DND-41 (cell line): ENCODE data around the gene PDE1A.

Source experiments
- ATAC-seq: fragments of 200-7000 bp; cut with Tn5 transposase; 3 replicates; pipeline ENCODE4 v1.9.1; 2021; ENCODE audit warnings: low read depth; ENCODE audit not compliant: insufficient read depth
- DNase-seq: peaks from one replicate; pipeline ENCODE4 v3.0.0-alpha.2; 2020
- H2AFZ ChIP-seq: 2 replicates; pipeline ENCODE4 v1.6.0; 2012; ENCODE audit warnings: low read depth, low read length
- H3K27ac ChIP-seq: 2 replicates; pipeline ENCODE4 v1.5.1; 2012; ENCODE audit warnings: low read length, inconsistent platforms
- H3K27me3 ChIP-seq: fragments of 200-600 bp; sonication (generic); 2 replicates; pipeline ENCODE4 v1.6.0; 2012; ENCODE audit warnings: low read length, mild to moderate bottlenecking, inconsistent platforms; ENCODE audit not compliant: insufficient read depth, poor library complexity
- H3K36me3 ChIP-seq: 2 replicates; pipeline ENCODE4 v1.5.1; 2012; ENCODE audit warnings: low read length, inconsistent platforms; ENCODE audit not compliant: insufficient read depth
- H3K4me1 ChIP-seq: 2 replicates; pipeline ENCODE4 v1.5.1; 2012; ENCODE audit warnings: mild to moderate bottlenecking, low read length; ENCODE audit not compliant: insufficient read depth
- H3K4me2 ChIP-seq: 2 replicates; pipeline ENCODE4 v1.6.0; 2012; ENCODE audit warnings: mild to moderate bottlenecking, moderate library complexity, low read length, inconsistent platforms; ENCODE audit not compliant: insufficient read depth
- H3K4me3 ChIP-seq, 2 experiments: fragments of 200-600 bp in 1 of 2; shearing (Covaris generic) in 1 of 2; 2 replicates each; pipeline ENCODE4 v1.5.1; 2012 to 2016; ENCODE audit warnings: inconsistent platforms in 2 of 2, low read length in 2 of 2, mild to moderate bottlenecking in 2 of 2, low read depth in 1 of 2, moderate library complexity in 1 of 2
- H3K79me2 ChIP-seq: 2 replicates; pipeline ENCODE4 v1.6.0; 2012; ENCODE audit warnings: low read length, inconsistent platforms; ENCODE audit not compliant: insufficient read depth
- H3K9ac ChIP-seq: 2 replicates; pipeline ENCODE4 v1.6.0; 2012; ENCODE audit warnings: low read depth, mild to moderate bottlenecking, inconsistent platforms, low read length, moderate library complexity
- H3K9me3 ChIP-seq: 2 replicates; pipeline ENCODE4 v1.5.1; 2012; ENCODE audit warnings: low read length, moderate library complexity, mild to moderate bottlenecking, inconsistent platforms; ENCODE audit not compliant: insufficient read depth, severe bottlenecking
- H4K20me1 ChIP-seq: 2 replicates; pipeline ENCODE4 v1.6.0; 2012; ENCODE audit warnings: low read length; ENCODE audit not compliant: insufficient read depth
- CTCF ChIP-seq: IDR thresholded peaks from 2 replicates; pipeline ENCODE4 v1.5.1; 2012; ENCODE audit warnings: borderline replicate concordance, low read length, moderate library complexity, mild to moderate bottlenecking; ENCODE audit not compliant: poor library complexity, severe bottlenecking; ENCODE audit errors: extremely low read depth
- EZH2 ChIP-seq: IDR thresholded peaks from 3 replicates; pipeline ENCODE4 v1.6.1; 2012; ENCODE audit warnings: borderline replicate concordance, low read depth, mild to moderate bottlenecking, moderate library complexity, low read length, inconsistent platforms; ENCODE audit not compliant: severe bottlenecking

PDE1A gene

DNA sequence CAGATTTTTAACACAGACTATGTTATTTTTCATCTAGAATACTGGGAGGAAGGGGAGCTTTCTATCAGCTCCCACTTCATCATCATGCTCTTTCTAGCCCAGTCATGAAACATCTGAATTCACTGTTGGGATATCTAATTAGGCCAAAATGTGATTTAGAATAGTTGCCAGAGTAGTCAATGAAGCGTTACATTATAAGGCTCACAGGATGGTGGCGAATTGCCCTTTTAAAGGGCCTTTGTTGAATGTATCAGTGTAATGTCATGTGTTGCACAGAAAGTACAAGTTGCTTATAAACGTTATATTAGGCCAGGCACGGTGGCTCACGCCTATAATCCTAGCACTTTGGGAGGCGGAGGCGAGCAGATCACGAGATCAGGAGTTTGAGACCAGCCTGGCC, 45.6 kb downstream of the PDE1A start:
- Histone ChIP-seq H4K20me1 (no peaks in the 10 kb centered on the region), H3K4me1 (no peaks in the 10 kb centered on the region), H3K9me3 (no peaks in the 10 kb centered on the region), H3K9ac (no peak overlapping the region), H3K27ac (no peak overlapping the region), H3K4me2 (no peak overlapping the region), H3K27me3 (no peaks in the 10 kb centered on the region), H2AFZ (no peak overlapping the region), H3K4me3 (no peak overlapping the region), H3K36me3 (no peaks in the 10 kb centered on the region), H3K79me2 (no peaks in the 10 kb centered on the region)
- TF ChIP-seq EZH2 (no peak), CTCF (no peak)
- ATAC-seq: no peak
- DNase-seq: no peak

GRCh38 chr2:182379241-182379640, 47.6 kb downstream of the PDE1A start:
- no peak for DNase-seq

DNA sequence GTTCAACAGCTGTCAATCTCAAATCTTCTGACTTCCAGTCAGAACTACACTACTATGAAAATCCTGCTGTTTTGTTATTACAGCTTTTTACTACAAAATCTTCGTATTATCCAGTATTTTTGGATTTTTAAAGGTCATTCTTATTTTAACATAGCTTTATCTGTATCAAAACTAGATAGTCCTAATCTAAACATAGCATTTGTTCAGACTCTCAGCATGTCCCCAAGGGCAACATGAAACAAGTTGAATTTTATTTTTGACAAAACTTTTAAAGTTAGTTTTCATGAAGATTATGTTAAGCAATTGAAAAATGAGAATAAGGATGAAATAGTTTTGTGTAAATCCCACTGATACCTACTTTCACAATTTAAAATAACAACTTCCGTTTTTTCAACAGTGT, 48.1 kb downstream of the PDE1A start:
- no peak overlapping the region for H3K9ac ChIP-seq
- no peak overlapping the region for H3K4me2 ChIP-seq
- H3K79me2 ChIP-seq: no peaks in the 10 kb centered on the region
- no peaks in the 10 kb centered on the region for H3K4me1 ChIP-seq
- DNase-seq (no peak), ATAC-seq (no peak)
- TF ChIP-seq CTCF (no peak), EZH2 (no peak)
- no peaks in the 10 kb centered on the region for H3K9me3 ChIP-seq
- H3K27me3 ChIP-seq: no peaks in the 10 kb centered on the region
- H4K20me1 ChIP-seq: no peaks in the 10 kb centered on the region
- no peak overlapping the region for H2AFZ ChIP-seq
- no peaks in the 10 kb centered on the region for H3K36me3 ChIP-seq
- H3K27ac ChIP-seq: no peak overlapping the region
- no peak overlapping the region for H3K4me3 ChIP-seq

More at GRCh38 chr2:182379241-182379640, 47.6 kb downstream of the PDE1A start:
- H3K4me2 ChIP-seq: no peak overlapping the region
- no peaks in the 10 kb centered on the region for H3K36me3 ChIP-seq
- no peaks in the 10 kb centered on the region for H4K20me1 ChIP-seq
- no peak overlapping the region for H3K4me3 ChIP-seq
- H3K27ac ChIP-seq: no peak overlapping the region
- H3K9me3 ChIP-seq: no peaks in the 10 kb centered on the region
- H3K27me3 ChIP-seq: no peaks in the 10 kb centered on the region
- no peaks in the 10 kb centered on the region for H3K4me1 ChIP-seq
- no peak overlapping the region for H2AFZ ChIP-seq
- H3K79me2 ChIP-seq: no peaks in the 10 kb centered on the region
- H3K9ac ChIP-seq: no peak overlapping the region
- TF ChIP-seq EZH2: no peak
- TF ChIP-seq CTCF: no peak
- no peak for ATAC-seq

DNA sequence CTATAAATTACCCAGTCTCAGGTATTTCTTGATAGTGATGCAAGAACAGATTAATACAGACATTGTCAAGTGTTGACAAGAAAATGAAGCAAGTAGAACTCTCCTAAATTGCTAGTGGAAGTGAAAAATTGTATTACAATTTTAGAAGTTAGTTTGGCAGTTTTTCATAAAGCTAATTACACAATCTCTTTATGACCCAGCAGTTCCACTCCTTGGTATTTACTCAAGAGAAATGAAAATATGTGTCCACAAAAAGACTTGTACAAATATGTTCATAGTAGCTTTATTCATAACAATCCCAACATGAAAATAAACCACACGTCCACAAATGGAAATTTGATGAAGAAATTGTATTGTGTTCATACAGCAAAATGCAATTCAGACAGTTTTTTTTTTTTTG, 49.4 kb downstream of the PDE1A start:
- Histone ChIP-seq H3K27ac (no peak overlapping the region), H3K9me3 (no peaks in the 10 kb centered on the region), H3K4me1 (no peaks in the 10 kb centered on the region), H3K79me2 (no peaks in the 10 kb centered on the region), H3K36me3 (no peaks in the 10 kb centered on the region), H3K27me3 (no peaks in the 10 kb centered on the region), H2AFZ (no peak overlapping the region), H3K9ac (no peak overlapping the region), H3K4me3 (no peak overlapping the region), H4K20me1 (no peaks in the 10 kb centered on the region), H3K4me2 (no peak overlapping the region)
- TF ChIP-seq CTCF: no peak
- no peak for TF ChIP-seq EZH2
- DNase-seq (no peak), ATAC-seq (no peak)
